AG09319 (cell line): ENCODE results near the gene VEZF1.
"Not testable (repeated sequence)": the region's sequence is repeated elsewhere in the genome, so short reads cannot be mapped to it uniquely, and the experiment has no call there.

ENCODE experiments used
- DNase-seq: peaks from one replicate; pipeline ENCODE4 v3.0.0-alpha.2; 2010; ENCODE audit warnings: low read depth; ENCODE audit errors: extremely low read depth
- TF ChIP-seq, protein P1 (sequence below): IDR thresholded peaks from 2 replicates; pipeline ENCODE4 v1.5.1; 2011; ENCODE audit warnings: low read depth, mild to moderate bottlenecking, inconsistent platforms, low read length, moderate library complexity

VEZF1 gene

DNA sequence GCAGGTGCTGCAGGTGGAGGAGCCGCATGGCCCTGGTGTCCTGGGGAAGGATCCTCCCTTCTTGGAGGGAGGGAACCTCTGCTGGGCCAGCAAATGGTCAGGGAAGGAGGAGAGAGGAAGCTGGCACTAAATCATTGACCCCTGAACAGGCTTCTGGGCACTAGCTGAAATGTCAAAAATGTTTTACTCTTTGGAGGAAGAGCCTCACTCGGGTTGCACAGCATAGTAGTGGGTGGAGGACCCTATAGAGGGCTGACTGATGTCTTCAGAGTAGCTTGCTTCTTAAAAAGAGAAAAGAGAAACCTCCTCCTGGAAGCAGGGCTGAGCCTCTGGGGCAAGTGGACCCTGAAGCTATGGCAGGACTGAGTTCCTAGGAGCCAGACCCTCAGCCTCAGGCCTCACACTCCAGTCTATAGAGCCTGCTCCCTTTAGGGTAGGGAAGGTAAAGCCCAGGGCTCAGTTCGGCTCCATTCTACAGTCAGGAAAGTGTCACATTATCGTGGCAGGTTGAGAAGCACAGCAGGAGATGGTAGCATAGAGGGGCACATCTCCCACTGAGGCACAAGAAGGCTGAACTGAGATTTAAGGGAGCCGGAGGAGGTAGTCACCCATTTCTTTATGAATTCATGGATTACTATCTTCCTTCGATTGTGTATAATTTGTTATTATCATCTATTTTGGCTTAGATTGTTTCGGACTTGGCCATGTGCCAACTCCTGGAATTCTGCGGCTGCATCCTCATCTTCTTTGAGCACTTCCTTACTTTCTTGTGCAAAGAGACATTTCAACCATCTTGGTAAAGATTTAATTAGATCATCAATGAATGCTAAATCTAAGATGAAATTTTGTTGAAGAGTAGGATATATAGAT, 25.5 kb downstream of the VEZF1 start:
- DNase-seq, result no peak
- TF ChIP-seq, protein P1, sequence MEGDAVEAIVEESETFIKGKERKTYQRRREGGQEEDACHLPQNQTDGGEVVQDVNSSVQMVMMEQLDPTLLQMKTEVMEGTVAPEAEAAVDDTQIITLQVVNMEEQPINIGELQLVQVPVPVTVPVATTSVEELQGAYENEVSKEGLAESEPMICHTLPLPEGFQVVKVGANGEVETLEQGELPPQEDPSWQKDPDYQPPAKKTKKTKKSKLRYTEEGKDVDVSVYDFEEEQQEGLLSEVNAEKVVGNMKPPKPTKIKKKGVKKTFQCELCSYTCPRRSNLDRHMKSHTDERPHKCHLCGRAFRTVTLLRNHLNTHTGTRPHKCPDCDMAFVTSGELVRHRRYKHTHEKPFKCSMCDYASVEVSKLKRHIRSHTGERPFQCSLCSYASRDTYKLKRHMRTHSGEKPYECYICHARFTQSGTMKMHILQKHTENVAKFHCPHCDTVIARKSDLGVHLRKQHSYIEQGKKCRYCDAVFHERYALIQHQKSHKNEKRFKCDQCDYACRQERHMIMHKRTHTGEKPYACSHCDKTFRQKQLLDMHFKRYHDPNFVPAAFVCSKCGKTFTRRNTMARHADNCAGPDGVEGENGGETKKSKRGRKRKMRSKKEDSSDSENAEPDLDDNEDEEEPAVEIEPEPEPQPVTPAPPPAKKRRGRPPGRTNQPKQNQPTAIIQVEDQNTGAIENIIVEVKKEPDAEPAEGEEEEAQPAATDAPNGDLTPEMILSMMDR, result no peak

DNA sequence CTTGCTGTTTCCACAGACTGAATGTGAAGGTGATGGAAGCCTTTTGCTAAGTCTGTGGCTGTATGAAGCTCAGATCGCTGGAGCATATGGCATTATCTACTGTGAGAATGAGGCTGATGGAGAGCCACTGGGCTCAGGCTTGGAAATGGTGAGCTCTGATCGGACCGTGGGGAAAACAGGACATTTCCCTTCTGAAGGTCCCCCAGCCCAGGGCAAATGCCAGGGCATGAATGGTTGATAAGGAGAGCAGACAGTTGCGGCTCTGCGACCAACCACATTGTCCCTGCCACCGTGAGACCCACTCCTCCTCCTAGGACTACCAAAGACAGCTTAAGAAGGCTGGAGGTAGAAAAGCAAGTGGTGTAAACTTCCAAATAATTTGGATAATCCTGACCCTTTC, 28.1 kb downstream of the VEZF1 start:
- DNase-seq, result no peak
- TF ChIP-seq, protein P1, result no peak

DNA sequence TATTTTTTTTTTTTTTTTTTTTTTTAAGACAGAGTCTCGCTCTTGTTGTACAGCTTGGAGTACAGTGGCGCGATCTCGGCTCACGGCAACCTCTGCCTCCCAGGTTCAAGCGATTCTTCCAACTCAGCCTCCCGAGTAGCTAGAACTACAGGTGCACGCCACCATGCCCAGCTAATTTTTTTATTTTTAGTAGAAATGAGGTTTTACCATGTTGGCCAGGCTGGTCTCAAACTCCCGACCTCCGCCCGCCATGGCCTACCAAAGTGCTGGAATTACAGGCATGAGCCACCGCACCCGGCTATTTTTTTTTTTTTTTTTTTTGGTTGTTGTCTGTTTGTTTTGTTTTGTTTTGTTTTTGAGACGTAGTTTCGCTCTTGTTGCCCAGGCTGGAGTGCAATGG, 29.7 kb downstream of the VEZF1 start:
- not testable (repeated sequence) for DNase-seq

DNA sequence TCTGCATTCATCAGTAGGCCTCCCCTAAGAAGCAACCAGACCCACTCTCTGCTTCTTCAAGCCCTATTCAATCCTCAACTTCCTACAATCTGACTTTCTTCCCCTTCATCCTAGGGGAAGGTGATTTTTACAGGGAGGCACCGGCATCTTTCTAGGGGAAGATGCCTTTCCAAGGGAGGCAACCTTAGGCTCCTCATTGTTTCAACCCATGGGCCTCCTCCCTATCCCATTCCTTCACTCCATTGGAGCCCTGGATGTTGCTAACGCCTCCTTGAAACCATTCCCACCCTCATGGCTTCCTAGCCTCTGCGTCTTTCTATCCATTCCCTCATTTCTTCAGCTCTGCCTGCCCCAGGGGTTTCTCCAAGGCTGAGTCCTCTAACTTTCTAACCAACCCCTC, 30.2 kb downstream of the VEZF1 start:
- no peak for DNase-seq
- TF ChIP-seq, protein P1, result no peak

- TF ChIP-seq, protein P1, result no peak
- no peak for DNase-seq
These were observed 30.8 kb downstream of the VEZF1 start for GRCh38 chr17:57957120-57957850.

GRCh38 chr17:57956291-57957119, 31.5 kb downstream of the VEZF1 start:
- TF ChIP-seq, protein P1, result no peak
- DNase-seq, result no peak

- DNase-seq, result no peak
These were observed 32.7 kb downstream of the VEZF1 start, which contains the start of gene CUEDC1 for GRCh38 chr17:57955183-57955931. CUEDC1 (minus strand) TSS chr17:57955412; CDS start chr17:57885564, 69,848 bp downstream.

More at GRCh38 chr17:57955183-57955931, 32.7 kb downstream of the VEZF1 start, which contains the start of gene CUEDC1:
- TF ChIP-seq, protein P1, result peak; percentile 20
